ENCODE data around the gene PPA1.
"Not testable (repeated sequence)": the region's sequence is repeated elsewhere in the genome, so short reads cannot be mapped to it uniquely, and the experiment has no call there.

PPA1 gene

GRCh38 chr10:70233109-70233938, at the start of gene PPA1:
PPA1 (minus strand) TSS chr10:70233429; CDS start chr10:70233327, 102 bp downstream.
- peak; percentile 98 for DNase-seq (ENCODE audit: low read depth)

- DNase-seq (ENCODE audit: low read depth) = no peak
Observed at GRCh38 chr10:70281609-70282008, 48.4 kb upstream of the PPA1 start.

DNA sequence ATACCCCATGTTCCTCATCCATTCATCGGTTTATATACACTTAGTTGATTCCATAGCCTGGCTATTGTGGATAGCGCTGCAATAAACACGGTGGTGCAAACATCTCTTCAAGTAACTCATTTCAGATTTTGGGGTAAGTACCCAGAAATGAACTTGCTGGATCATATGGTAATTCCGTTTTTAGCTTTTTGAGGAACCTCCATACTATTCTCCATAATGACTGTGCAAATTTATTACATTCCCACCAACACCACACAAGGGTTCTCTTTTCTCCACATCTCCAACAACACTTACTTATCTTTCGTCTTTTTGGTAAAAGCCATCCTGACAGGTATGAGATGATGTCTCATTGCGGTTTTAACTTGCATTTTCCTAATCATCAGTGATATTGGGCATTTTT, 46.9 kb upstream of the PPA1 start:
- DNase-seq (ENCODE audit: low read depth) = no peak

DNA sequence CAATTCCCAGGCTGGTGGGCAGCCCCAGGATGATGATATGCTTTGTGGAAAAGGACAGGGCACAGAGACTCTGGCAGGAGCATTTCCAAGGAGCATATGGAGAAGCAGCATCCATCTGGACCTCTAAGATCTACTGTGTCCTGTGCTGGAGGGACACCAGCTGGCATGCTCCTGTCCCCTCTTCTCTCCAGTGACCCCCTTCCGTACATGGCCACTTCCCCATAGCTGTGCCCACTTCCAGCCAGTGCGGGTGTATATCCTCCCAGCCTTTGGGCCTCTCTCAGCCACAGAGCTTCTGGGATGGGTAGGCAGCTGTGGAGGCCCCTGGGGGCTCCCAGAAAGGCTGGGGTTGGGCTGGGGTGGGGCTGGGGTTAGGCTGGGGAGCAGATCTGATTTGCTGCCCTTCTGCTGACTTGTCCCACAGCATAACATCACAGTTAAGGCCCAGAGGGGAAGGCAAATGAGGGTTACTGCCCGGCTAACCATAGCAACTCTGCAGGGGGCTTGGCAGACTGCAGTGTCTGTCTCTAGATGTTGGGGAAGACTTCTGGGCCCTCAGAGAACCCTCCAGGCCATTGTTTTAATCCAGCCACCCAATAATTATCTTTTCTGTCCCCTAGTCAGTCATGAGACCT, 44.3 kb upstream of the PPA1 start:
- no peak for DNase-seq (ENCODE audit: low read depth)

DNA sequence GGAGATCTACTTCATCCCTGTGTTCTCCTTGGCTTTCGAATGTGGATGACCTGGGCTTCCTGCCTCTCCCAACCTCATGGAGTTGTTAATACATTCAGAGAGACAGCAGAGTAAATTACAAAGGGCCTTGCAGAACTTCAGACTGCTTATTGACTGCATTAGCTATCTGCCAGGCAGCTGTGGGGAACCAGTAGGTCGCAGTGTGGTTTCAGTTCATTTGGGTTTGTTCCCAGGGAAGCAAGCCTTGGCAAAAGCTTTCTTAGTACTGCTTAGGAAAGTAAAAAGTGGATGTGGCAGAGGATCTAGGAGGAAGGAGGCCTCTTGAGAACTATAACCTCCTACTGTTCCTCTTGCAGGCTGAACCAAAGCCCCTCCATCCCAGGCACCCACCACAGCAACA, 41.4 kb upstream of the PPA1 start:
- no peak for DNase-seq (ENCODE audit: low read depth)

- DNase-seq (ENCODE audit: low read depth) = no peak
Observed at GRCh38 chr10:70272925-70273316, 39.7 kb upstream of the PPA1 start.

- DNase-seq (ENCODE audit: low read depth) = no peak
Observed at GRCh38 chr10:70271996-70272924, 39.0 kb upstream of the PPA1 start.

GRCh38 chr10:70270952-70271351, 37.7 kb upstream of the PPA1 start:
- DNase-seq (ENCODE audit: low read depth) = no peak

DNA sequence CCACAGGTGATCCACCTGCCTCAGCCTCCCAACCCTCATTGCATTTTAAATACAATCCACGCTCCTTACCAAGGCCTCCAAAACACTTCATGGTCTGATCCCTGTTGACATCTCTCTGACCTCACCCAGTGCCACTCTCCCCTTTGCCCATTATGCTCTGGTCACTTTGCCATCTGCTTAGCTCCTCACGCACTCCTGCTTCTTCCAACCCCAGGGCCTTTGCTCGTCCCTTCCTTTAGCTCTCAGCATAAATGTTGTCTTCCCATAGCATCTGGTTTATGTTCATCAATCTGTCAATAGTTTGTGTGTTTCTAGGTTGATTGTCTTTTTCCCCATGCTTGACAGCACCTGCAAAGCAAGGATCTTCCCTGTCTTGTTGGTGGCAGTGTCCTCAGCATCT, 36.5 kb upstream of the PPA1 start:
- DNase-seq (ENCODE audit: low read depth) = no peak

- no peak for DNase-seq (ENCODE audit: low read depth)
Observed at GRCh38 chr10:70268376-70268775, 35.1 kb upstream of the PPA1 start.

- DNase-seq (ENCODE audit: low read depth) = no peak
Observed at GRCh38 chr10:70267161-70267933, 34.1 kb upstream of the PPA1 start.

- DNase-seq (ENCODE audit: low read depth) = no peak
Observed at GRCh38 chr10:70266701-70267100, 33.5 kb upstream of the PPA1 start.

- no peak for DNase-seq (ENCODE audit: low read depth)
Observed at GRCh38 chr10:70266056-70266455, 32.8 kb upstream of the PPA1 start.

DNA sequence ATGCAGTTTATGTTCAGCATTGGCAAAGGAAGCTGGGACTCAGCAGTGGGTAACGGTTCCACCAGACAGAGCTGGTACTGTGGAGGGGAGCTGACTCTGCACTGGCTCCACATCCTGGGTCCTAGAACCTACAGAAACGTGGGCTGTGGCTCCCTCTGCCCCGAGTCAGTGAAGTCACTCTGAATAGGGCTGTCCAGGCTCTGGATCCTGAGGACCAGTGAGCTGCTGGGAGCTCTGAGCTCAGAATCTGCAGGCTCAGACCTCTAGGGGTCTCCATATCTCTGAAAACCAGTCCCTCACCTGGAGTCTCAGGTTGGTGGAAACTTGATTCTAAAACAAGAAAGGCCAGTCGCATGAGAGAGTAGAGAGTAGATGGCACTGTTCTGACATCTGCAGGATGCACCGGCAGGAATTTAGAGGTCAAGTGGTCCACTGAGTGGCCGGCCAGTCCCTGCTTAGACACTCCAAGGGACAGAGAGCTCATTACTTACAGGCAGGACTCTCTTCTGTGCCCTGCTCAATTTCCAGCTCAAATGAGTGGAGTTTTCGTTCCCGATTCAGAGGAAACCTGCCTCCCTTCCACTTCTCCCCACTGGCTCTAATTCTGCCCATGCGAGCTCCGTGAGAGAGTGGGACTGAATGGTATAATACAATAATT, 31.9 kb upstream of the PPA1 start:
- DNase-seq (ENCODE audit: low read depth) = no peak

- no peak for DNase-seq (ENCODE audit: low read depth)
Observed at GRCh38 chr10:70260734-70261133, 27.5 kb upstream of the PPA1 start.

GRCh38 chr10:70260259-70260658, 27.0 kb upstream of the PPA1 start:
- no peak for DNase-seq (ENCODE audit: low read depth)

- DNase-seq (ENCODE audit: low read depth) = no peak
Observed at GRCh38 chr10:70258216-70258615, 25.0 kb upstream of the PPA1 start.

GRCh38 chr10:70257816-70258215, 24.6 kb upstream of the PPA1 start:
- DNase-seq (ENCODE audit: low read depth) = not testable (repeated sequence)

GRCh38 chr10:70256463-70256862, 23.2 kb upstream of the PPA1 start:
- no peak for DNase-seq (ENCODE audit: low read depth)

DNA sequence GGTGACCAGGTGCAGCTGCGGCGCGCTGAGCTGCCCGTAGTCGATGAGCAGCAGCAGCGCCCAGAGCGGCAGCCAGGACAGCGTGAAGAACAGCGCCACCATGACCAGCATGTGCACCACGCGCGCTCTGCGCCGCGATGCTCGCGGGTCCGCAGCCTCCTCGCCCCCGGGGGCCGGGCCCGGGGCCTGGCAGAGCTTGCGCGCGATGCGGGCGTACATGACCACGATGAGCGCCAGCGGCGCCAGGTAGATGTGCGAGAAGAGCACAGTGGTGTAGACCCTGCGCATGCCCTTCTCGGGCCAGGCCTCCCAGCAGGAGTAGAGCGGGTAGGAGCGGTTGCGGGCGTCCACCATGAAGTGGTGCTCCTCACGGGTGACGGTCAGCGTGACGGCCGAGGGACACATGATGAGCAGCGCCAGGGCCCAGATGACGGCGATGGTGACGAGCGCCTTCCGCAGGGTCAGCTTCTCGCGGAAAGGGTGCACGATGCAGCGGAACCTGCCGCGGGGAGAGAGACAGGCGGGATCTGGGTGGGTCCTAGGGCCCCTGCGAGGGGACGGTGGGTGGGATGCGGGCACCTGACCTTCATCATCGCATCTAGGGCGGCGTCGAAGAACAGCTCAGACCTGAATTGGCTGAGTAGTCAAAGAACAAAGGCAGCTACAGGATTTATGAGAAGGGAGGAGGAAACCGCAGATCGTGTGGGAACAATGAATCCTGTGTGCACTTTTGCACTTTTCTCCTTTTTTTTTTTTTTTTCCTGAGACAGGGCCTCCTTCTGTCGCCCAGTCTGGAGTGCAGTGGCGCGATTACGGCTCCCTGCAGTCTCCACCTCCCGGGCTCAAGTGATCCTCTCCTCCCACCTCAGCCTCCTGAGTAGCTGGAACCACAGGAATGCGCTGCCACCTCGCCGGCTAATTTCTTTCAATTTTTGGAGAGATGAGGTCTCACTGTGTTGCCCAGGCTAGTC, 22.4 kb upstream of the PPA1 start:
- no peak for DNase-seq (ENCODE audit: low read depth)

All from T-helper 22 cell (primary cell).